B cell (primary cell): ENCODE results near the gene KLHL7. TPM values are rescaled to one million over a fixed set of nuclear protein-coding genes. Genes with fewer than 3 reads are reported as not detected.

Experiments
- ATAC-seq: fragments of 200-7000 bp; cut with Tn5 transposase; one replicate; pipeline ENCODE4 v1.10.0; 2021; ENCODE audit warnings: low read depth, mild to moderate bottlenecking, moderate number of reproducible peaks, moderate library complexity
- CTCF ChIA-PET: fragments of 350-600 bp; sonication (Branson Sonifier 250); formaldehyde crosslinking; loops from one replicate; lab custom pipeline; 2021; ENCODE audit warnings: antibody characterized with exemption, inconsistent platforms; lab: Charles Lee
- POLR2A ChIA-PET: fragments of 350-600 bp; sonication (Branson Sonifier 250); formaldehyde crosslinking; loops from one replicate; lab custom pipeline; 2021; ENCODE audit warnings: antibody characterized with exemption; lab: Charles Lee
- DNase-seq: peaks from one replicate; pipeline ENCODE4 v3.0.0; 2013
- H2AFZ ChIP-seq: 2 replicates; pipeline ENCODE4 v1.6.1; 2012; ENCODE audit warnings: mild to moderate bottlenecking, low read depth, low read length; ENCODE audit not compliant: insufficient read depth, poor library complexity, severe bottlenecking
- H3K27ac ChIP-seq, 2 donors: 1 replicate in 1 of 2; 2 replicates in 1 of 2; pipeline ENCODE4 v1.5.1; 2012 to 2013; ENCODE audit warnings: low read length in 2 of 2, mild to moderate bottlenecking in 2 of 2, moderate library complexity in 1 of 2
- H3K27me3 ChIP-seq, 4 experiments: fragments of 200-600 bp in 1 of 4; sonication (generic) in 1 of 4; replicated peaks in 1 of 4; 1 replicate in 2 of 4; 2 replicates in 2 of 4; pipeline versions ENCODE4 v1.6.1 to v1.7.0; 2013 to 2016; ENCODE audit warnings: low read length in 3 of 4, mild to moderate bottlenecking in 2 of 4, mixed read lengths in 1 of 4, moderate library complexity in 1 of 4; ENCODE audit not compliant: insufficient read depth in 4 of 4, control insufficient read depth in 3 of 4; ENCODE audit errors: control extremely low read depth in 1 of 4
- H3K36me3 ChIP-seq, 2 experiments: replicated peaks in 1 of 2; 1 replicate in 1 of 2; 2 replicates in 1 of 2; pipeline versions ENCODE4 v1.6.1 to v1.7.1; 2013; ENCODE audit warnings: low read length in 1 of 2; ENCODE audit not compliant: insufficient read depth in 2 of 2, control insufficient read depth in 1 of 2; ENCODE audit errors: control extremely low read depth in 1 of 2, extremely low read depth in 1 of 2
- H3K4me1 ChIP-seq, 2 donors: fragments of 200-600 bp in 1 of 2; sonication (generic) in 1 of 2; 1 replicate in 1 of 2; 2 replicates in 1 of 2; pipeline versions ENCODE4 v1.5.1 to v1.6.1; 2013 to 2017; ENCODE audit warnings: low read length in 2 of 2; ENCODE audit not compliant: control insufficient read depth in 2 of 2, insufficient read depth in 2 of 2
- H3K4me2 ChIP-seq: replicated peaks from 2 replicates; pipeline ENCODE3; 2012; ENCODE audit warnings: mild to moderate bottlenecking, low read depth, low read length; ENCODE audit not compliant: poor library complexity, severe bottlenecking
- H3K4me3 ChIP-seq, 5 experiments: fragments of 200-600 bp in 1 of 5; sonication (generic) in 1 of 5; 1 replicate in 3 of 5; 2 replicates in 2 of 5; pipeline versions ENCODE4 v1.5.1 to v1.7.0; 2011 to 2016; ENCODE audit warnings: low read length in 4 of 5, mild to moderate bottlenecking in 4 of 5, low read depth in 2 of 5, control low read depth in 1 of 5, moderate library complexity in 1 of 5; ENCODE audit not compliant: insufficient read depth in 1 of 5; ENCODE audit errors: control extremely low read depth in 1 of 5, extremely low read depth in 1 of 5
- H3K79me2 ChIP-seq: fragments of 200-600 bp; sonication (generic); one replicate; pipeline ENCODE4 v1.6.0; 2016; ENCODE audit warnings: low read length; ENCODE audit not compliant: control insufficient read depth, insufficient read depth
- H3K9ac ChIP-seq: fragments of 200-600 bp; sonication (generic); 2 replicates; pipeline ENCODE4 v1.6.1; 2017; ENCODE audit warnings: mild to moderate bottlenecking, low read length, moderate library complexity
- H3K9me3 ChIP-seq, 3 donors: one replicate each; pipeline versions ENCODE4 v1.6.1 to v1.7.1; 2013; ENCODE audit warnings: low read length in 2 of 3; ENCODE audit not compliant: control insufficient read depth in 2 of 3, insufficient read depth in 1 of 3; ENCODE audit errors: control extremely low read depth in 1 of 3
- H4K20me1 ChIP-seq: 2 replicates; pipeline ENCODE4 v1.6.0; 2012; ENCODE audit warnings: mild to moderate bottlenecking, low read length; ENCODE audit not compliant: insufficient read depth, control insufficient read depth, poor library complexity, severe bottlenecking
- H3K27ac Mint-ChIP-seq: one replicate; pipeline ENCODE4 v1.8.0; 2021; ENCODE audit warnings: mixed read lengths
- H3K27me3 Mint-ChIP-seq: one replicate; pipeline ENCODE4 v1.8.0; 2021; ENCODE audit warnings: mixed read lengths
- H3K4me1 Mint-ChIP-seq: one replicate; pipeline ENCODE4 v1.8.0; 2021; ENCODE audit warnings: mixed read lengths
- H3K4me3 Mint-ChIP-seq: one replicate; pipeline ENCODE4 v1.8.0; 2021; ENCODE audit warnings: mixed read lengths
- H3K9me3 Mint-ChIP-seq: one replicate; pipeline ENCODE4 v1.8.0; 2022; ENCODE audit warnings: mixed read lengths; ENCODE audit not compliant: insufficient read depth
- CTCF ChIP-seq: fragments of 200-600 bp; IDR thresholded peaks from one replicate; pipeline ENCODE4 v1.8.0; 2022; ENCODE audit warnings: antibody characterized with exemption, mild to moderate bottlenecking
- EZH2 ChIP-seq: IDR thresholded peaks from 2 replicates; pipeline ENCODE4 v1.6.1; 2012; ENCODE audit warnings: borderline replicate concordance, low read depth, mild to moderate bottlenecking, moderate library complexity, low read length; ENCODE audit not compliant: insufficient read depth, poor library complexity, severe bottlenecking
- WGBS: methylation state at CpG from one replicate; pipeline ENCODE4 v1.1.5; 2013; ENCODE audit warnings: missing lambda C conversion rate; ENCODE audit not compliant: insufficient coverage; 5-methylcytosine and 5-hydroxymethylcytosine counted together
- intact Hi-C: fragments of 100-400 bp; cut with micrococcal nuclease; formaldehyde crosslinking; loops from one replicate; pipeline ENCODE4 v1.10.0; 2022
- polyA plus RNA-seq: library from polyadenylated mRNA; depleted of rRNA; stranded (reverse); fragments of >200 nt; gene quantifications from 2 replicates; pipeline ENCODE4 v1.2.3, GENCODE V29; 2012
- total RNA-seq, 2 donors: library from RNA; stranded (reverse); fragments of 120-200 nt in 1 of 2; gene quantifications; 1 replicate in 1 of 2; 2 replicates in 1 of 2; pipeline versions ENCODE4 v1.2.3 to v1.2.4, GENCODE V29; 2013 to 2022

The KLHL7 gene
- total and polyA plus RNA-seq, 2 donors (not counting 1 experiment from before 2014, with no cell fraction given): 9.2 to 22.8 TPM

GRCh38 chr7:23093546-23093945, 12.0 kb upstream of the KLHL7 start:
- ATAC-seq: no peak
- TF ChIP-seq CTCF (no peak), EZH2 (no peak)
- Histone ChIP-seq H4K20me1 (no peaks in the 10 kb centered on the region), H3K4me3 (no peak overlapping the region), H3K9me3 (peaks cover 0 to 20% (median 8%) of the 10 kb centered on the region in 3 donors), H3K79me2 (no peaks in the 10 kb centered on the region), H3K4me2 (no peak overlapping the region), H3K36me3 (no peaks in the 10 kb centered on the region), H3K4me1 (no peaks in the 10 kb centered on the region), H3K27me3 (peaks cover 0 to 3% (median 0%) of the 10 kb centered on the region in 4 experiments), H3K27ac (no peak overlapping the region), H3K9ac (no peak overlapping the region), H2AFZ (no peak overlapping the region)
- Mint-ChIP-seq H3K4me1 (no peaks in the 10 kb centered on the region), H3K4me3 (no peak overlapping the region), H3K27me3 (peaks cover 26% of the 10 kb centered on the region), H3K27ac (no peak overlapping the region), H3K9me3 (peaks cover 6% of the 10 kb centered on the region)
- no CpG with 5 or more reads among the region's 1 CpG for WGBS
- DNase-seq: no peak
- CTCF ChIA-PET: no interaction called here
- POLR2A ChIA-PET: no interaction called here
- intact Hi-C loops: no loop called here

- intact Hi-C loops: no loop called here
- POLR2A ChIA-PET: no interaction called here
- no peak overlapping the region for H3K27ac Mint-ChIP-seq
These were observed 8.9 kb upstream of the KLHL7 start for GRCh38 chr7:23096518-23097290.

More at GRCh38 chr7:23096518-23097290, 8.9 kb upstream of the KLHL7 start:
- CTCF ChIA-PET: interaction anchor here (1.9 kb wide), 1 partner anchor 10 kb away, joined by 9 read pairs; no protein-coding TSS in a partner anchor
- Histone ChIP-seq H3K79me2 (no peaks in the 10 kb centered on the region), H3K9me3 (peaks cover 0 to 20% (median 8%) of the 10 kb centered on the region in 3 donors), H2AFZ (no peak overlapping the region), H3K27me3 (peaks cover 0 to 3% (median 0%) of the 10 kb centered on the region in 4 experiments), H3K4me3 (no peak overlapping the region), H4K20me1 (no peaks in the 10 kb centered on the region), H3K36me3 (no peaks in the 10 kb centered on the region), H3K4me2 (no peak overlapping the region), H3K4me1 (no peaks in the 10 kb centered on the region), H3K9ac (no peak overlapping the region), H3K27ac (no peak overlapping the region)
- ATAC-seq (no peak), DNase-seq (no peak)
- Mint-ChIP-seq H3K4me3 (no peak overlapping the region), H3K4me1 (no peaks in the 10 kb centered on the region), H3K9me3 (peaks cover 6% of the 10 kb centered on the region), H3K27me3 (peaks cover 15% of the 10 kb centered on the region)
- TF ChIP-seq EZH2 (no peak), CTCF (no peak)
- WGBS: 92% methylated on average over 2 of the region's 2 CpGs
